Esophagus muscularis mucosa (tissue), 3 donors: Measurements from ENCODE around the gene CD69.

Experiments
- CTCF ChIP-seq, 3 experiments: fragments of 200-600 bp in 2 of 3; fragments of 450-650 bp in 1 of 3; sonication (generic) in 2 of 3; IDR thresholded peaks; one replicate each; pipeline ENCODE4 v1.5.1; 2017 to 2019; ENCODE audit warnings: antibody characterized with exemption in 3 of 3, mild to moderate bottlenecking in 2 of 3, moderate library complexity in 1 of 3
- POLR2A ChIP-seq: fragments of 450-650 bp; IDR thresholded peaks from one replicate; pipeline ENCODE4 v1.6.1; 2017; ENCODE audit warnings: antibody characterized with exemption, moderate library complexity, mild to moderate bottlenecking, low read depth

GRCh38 chr12:9784816-9785215, 24.1 kb upstream of the CD69 start:
- TF ChIP-seq POLR2A (no peak), CTCF (IDR thresholded peaks at IDR 0.05) (no peak)
